GM12892 (cell line): ENCODE results near the gene GPER1.

Experiments
- POLR2A ChIP-seq: IDR thresholded peaks from 2 replicates; pipeline ENCODE4 v1.6.1; 2011; ENCODE audit warnings: low read depth, low read length, control low read depth
- POLR2AphosphoS5 ChIP-seq: IDR thresholded peaks from 2 replicates; pipeline ENCODE4 v1.6.1; 2011; ENCODE audit warnings: low read depth, low read length, control low read depth

GRCh38 chr7:1087465-1087814 is 473 bp upstream of the GPER1 start:
- no peak for TF ChIP-seq POLR2AphosphoS5
- no peak for TF ChIP-seq POLR2A
